HuH-7 (cell line): ENCODE data around the gene TAF9.
"Not testable (repeated sequence)": the region's sequence is repeated elsewhere in the genome, so short reads cannot be mapped to it uniquely, and the experiment has no call there.

Experiments used
- DNase-seq: peaks from one replicate; pipeline ENCODE4 v3.0.0; 2011; ENCODE audit warnings: low spot score

Gene TAF9

GRCh38 chr5:69369340-69370121 is at the start of gene TAF9, which contains the start of the genes AK6 and RAD17:
Gene TAF9 (minus strand): TSS chr5:69369520. CDS start chr5:69365737, 3,783 bp downstream.
Gene AK6 (minus strand): TSS chr5:69369520. CDS start chr5:69369490, 30 bp downstream.
Gene RAD17 (plus strand): TSS chr5:69369818. CDS start chr5:69372209, 2,391 bp downstream.
- peak; percentile 87 for DNase-seq

GRCh38 chr5:69418554-69418953 is 49.2 kb upstream of the TAF9 start:
- DNase-seq, result no peak

GRCh38 chr5:69416699-69417098 is 47.4 kb upstream of the TAF9 start:
- DNase-seq, result no peak

- no peak for DNase-seq
These were observed 46.9 kb upstream of the TAF9 start for GRCh38 chr5:69416180-69416579.

GRCh38 chr5:69415584-69415958 is 46.3 kb upstream of the TAF9 start:
- peak; percentile 37 for DNase-seq

- DNase-seq, result peak; percentile 84
These were observed 45.7 kb upstream of the TAF9 start, which contains the start of gene MARVELD2 for GRCh38 chr5:69414885-69415583. Gene MARVELD2 (plus strand): TSS chr5:69415116. CDS start chr5:69419386, 4,270 bp downstream.

- DNase-seq, result no peak
These were observed 35.5 kb upstream of the TAF9 start for GRCh38 chr5:69404659-69405330.

- no peak for DNase-seq
These were observed 9.1 kb upstream of the TAF9 start for GRCh38 chr5:69378376-69378775.

- no peak for DNase-seq
These were observed 5.7 kb upstream of the TAF9 start for GRCh38 chr5:69374911-69375446.

- no peak for DNase-seq
These were observed 3.1 kb upstream of the TAF9 start for GRCh38 chr5:69372394-69372793.

- not testable (repeated sequence) for DNase-seq
These were observed 1.0 kb upstream of the TAF9 start for GRCh38 chr5:69370335-69370734.

GRCh38 chr5:69368458-69369339 is 621 bp downstream of the TAF9 start:
- no peak for DNase-seq

GRCh38 chr5:69367697-69368279 is 1.5 kb downstream of the TAF9 start:
- no peak for DNase-seq

GRCh38 chr5:69364850-69365249 is 4.5 kb downstream of the TAF9 start:
- DNase-seq, result no peak

GRCh38 chr5:69364414-69364813 is 4.9 kb downstream of the TAF9 start:
- DNase-seq, result peak; percentile 21

GRCh38 chr5:69360442-69360841 is 8.9 kb downstream of the TAF9 start:
- DNase-seq, result no peak

GRCh38 chr5:69359699-69360098 is 9.6 kb downstream of the TAF9 start:
- no peak for DNase-seq

GRCh38 chr5:69350664-69351063 is 18.7 kb downstream of the TAF9 start:
- DNase-seq, result no peak

GRCh38 chr5:69343083-69343482 is 26.2 kb downstream of the TAF9 start:
- no peak for DNase-seq

- no peak for DNase-seq
These were observed 27.7 kb downstream of the TAF9 start for GRCh38 chr5:69341520-69342161.
